GM19395 (cell line): Measurements from ENCODE around the gene PLIN4.

Experiments used
- ATAC-seq: cut with Tn5 transposase; IDR thresholded peaks from one replicate; pipeline ENCODE4 v1.9.1; 2021; ENCODE audit warnings: mild to moderate bottlenecking, moderate library complexity; ENCODE audit not compliant: unreplicated experiment

The PLIN4 gene

DNA sequence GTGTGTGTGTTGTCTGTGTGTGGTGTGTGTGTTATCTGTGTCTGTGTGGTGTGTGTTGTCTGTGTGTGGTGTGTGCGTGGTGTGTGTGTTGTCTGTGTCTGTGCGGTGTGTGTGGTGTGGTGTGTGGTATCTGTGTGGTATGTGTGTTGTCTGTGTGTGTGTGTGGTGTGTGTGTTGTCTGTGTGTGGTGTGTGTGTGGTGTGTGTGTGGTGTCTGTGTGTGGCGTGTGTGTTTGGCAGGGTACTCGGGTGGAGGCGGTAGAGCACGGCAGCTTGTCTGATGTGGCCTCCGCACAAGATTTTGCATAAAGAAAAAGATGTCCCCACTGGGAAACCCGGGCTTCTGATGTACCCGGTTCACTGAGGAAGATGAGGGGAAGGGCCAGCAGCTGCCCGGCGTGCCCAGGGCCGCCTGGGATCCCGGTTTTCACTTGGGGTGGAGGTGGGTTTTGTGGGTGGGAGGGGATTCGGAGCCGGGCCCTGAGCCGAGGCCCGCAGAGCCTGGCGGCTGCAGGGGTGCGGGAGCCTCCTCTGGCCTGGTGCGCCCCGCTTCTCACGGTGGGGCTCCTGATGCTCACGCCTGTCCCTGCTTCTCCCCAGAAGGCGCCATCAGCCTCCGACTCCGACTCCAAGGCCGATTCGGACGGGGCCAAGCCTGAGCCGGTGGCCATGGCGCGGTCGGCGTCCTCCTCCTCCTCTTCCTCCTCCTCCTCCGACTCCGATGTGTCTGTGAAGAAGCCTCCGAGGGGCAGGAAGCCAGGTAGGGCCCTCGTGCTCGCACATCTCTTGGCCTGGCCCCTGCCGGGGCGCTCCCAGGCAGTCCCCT lies 25.0 kb downstream of the PLIN4 start:
- ATAC-seq = no peak

DNA sequence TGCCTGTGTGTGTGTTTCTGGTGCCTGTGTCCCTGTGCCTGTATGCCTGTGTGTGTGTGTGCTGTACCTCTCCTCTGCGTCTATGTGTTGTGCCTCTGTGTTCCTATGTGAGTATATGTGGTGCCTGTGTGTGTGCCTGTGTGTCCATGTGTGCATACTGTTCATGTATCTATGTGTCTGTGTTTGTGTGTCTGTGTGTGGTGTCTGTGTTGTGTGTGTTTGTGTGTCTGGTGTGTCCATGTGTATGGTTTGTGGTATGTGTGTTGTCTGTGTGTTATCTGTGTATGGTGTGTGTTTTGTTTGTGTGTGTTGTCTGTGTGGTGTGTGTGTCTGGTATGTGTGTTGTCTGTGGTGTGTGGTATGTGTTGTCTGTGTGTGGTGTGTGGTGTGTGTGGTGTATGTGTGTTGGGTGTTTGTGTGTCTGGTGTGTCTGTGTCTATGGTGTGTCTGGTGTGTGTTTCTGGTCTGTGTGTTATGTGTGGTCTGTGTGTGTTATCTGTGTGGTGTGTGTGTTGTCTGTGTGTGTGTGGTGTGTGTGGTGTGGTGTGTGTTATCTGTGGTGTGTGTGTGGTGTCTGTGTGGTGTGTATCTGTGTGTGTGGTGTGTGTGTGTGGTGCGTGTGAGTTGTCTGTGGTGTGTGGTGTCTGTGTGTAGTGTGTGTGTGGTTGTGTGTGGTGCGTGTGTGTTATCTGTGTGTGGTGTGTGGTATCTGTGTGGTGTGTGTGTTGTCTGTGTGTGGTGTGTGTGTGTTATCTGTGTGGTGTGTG lies 25.8 kb downstream of the PLIN4 start:
- no peak for ATAC-seq

DNA sequence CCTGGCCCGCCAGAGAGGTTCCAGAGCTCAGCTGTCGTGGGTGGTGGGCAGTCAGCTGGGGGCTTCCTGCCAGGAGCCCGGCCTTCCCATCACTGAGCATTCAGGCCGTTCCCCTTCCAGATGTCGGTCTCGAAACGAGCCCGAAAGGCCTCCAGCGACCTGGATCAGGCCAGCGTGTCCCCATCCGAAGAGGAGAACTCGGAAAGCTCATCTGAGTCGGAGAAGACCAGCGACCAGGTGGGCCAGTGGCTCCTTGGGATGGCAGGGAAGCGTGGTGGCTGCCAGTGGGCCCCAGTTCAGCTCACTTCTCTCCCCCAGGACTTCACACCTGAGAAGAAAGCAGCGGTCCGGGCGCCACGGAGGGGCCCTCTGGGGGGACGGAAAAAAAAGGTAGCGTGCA lies 26.8 kb downstream of the PLIN4 start:
- ATAC-seq = no peak

DNA sequence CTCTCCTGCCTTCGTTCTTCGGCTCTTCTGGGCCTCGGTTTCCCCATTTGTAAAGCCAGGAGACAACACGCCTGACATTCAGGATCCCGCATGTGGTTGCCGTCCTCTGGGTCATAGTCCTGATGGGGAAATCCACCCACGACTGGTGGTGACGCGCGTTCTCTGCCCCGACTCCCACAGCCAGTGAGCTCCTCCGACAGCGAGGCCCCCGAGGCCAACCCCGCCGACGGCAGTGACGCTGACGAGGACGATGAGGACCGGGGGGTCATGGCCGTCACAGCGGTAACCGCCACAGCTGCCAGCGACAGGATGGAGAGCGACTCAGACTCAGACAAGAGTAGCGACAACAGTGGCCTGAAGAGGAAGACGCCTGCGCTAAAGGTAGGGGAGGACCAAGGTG lies 29.8 kb downstream of the PLIN4 start:
- no peak for ATAC-seq

DNA sequence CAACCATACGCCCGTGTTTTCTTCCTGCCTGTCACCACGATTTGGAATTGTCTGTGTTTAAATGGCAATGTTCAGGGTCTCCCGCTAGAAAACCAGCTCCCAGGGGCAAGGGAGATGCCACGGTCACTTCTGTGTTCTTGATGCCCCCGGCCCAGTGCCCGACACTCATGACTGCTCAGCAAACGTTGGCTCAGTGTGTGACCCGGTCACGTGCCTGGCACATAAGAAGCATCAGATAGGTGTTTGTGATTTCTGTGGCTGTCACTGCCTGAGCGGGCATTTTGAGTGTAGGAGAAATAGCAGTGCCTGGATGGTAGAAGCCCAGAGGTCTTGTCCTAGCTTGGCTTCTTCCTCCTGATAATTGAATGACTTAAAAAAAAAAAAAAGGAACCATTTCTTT lies 30.7 kb downstream of the PLIN4 start:
- ATAC-seq = no peak

DNA sequence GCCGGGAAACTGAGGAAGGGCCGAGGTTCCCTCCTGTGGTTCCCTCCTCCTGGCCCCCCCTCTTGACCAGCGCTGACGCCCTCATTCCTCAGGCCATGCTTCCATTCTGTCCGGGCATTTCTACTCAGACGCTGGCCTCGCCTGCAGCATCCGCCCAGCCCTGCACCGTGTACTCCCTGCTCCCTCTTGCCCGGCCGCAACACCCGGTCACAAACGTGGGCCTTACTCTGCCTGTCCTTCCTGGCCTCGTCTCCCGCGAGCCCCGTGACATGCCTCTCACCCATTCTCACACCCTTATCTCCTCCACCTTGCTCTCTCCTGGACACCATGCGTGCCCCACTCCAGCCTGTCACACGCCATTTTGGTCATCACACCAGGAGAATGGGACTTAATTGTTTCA lies 34.9 kb downstream of the PLIN4 start:
- no peak for ATAC-seq

DNA sequence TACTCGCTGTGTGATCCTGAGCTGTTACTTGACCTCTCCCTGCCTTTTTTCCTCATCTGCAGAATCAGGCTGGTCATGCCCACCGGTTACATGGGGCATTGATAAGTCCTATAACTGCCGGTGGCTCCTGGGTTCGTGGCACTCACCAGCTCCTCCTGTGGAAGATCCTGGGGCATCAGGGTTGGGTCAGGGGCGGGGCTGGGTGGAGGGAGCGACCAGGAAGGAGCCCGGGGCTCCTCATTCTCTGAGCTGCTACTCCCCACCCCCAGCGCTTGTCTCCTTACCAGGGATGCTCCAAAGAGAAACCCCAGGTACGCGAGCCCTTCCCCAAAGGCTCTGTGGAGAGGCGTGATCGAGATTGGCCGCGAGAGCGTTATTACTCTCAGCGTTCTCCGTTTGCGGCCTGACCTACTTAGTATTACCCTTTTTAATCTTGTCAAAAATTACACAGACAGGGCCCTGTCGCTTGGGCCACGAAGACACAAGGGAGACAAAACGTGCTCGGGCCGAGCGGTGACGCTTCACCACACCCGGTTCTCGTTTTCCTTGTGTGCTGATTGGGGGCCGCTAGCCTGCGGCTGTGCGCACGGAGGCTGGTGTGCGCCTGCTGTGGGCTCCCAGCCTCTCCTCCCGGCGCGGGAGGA lies 35.4 kb downstream of the PLIN4 start:
- ATAC-seq = no peak

DNA sequence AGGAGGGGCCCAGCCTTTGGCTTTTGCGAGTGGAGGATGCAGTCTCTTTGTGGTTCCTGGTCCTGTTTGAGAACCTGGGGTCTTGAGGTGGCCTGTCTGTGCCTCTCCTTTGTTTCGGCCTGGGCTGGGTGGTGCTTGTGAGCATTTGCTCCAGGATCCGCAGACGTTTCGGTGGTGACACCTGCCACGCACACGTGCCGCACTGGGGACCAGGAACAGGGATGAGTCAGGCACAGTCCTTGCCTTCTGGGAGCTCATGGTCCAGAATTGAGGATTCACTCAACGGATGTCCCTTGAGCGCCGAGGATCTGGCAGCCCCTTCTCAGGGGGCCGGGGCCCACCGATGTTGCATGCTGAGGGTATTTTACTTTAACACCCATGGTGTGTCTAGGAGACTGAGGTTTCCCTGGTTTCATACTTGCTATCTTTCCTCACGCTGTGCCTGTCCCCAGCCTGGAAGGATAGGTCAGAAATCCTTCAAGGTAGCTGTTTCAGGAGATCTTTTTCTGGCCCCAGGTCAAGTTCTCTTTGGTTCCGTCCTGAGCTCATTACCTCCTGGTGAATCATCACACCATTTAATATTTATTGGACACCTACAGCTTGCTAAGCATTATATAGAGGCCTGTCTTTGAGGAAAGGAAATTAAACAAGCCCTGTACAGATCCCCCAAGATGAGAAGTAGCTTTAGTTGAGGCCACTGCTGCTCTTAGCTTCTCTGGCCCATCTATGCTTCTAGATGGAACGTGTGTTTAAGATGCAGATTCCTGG lies 41.1 kb downstream of the PLIN4 start:
- ATAC-seq = no peak

DNA sequence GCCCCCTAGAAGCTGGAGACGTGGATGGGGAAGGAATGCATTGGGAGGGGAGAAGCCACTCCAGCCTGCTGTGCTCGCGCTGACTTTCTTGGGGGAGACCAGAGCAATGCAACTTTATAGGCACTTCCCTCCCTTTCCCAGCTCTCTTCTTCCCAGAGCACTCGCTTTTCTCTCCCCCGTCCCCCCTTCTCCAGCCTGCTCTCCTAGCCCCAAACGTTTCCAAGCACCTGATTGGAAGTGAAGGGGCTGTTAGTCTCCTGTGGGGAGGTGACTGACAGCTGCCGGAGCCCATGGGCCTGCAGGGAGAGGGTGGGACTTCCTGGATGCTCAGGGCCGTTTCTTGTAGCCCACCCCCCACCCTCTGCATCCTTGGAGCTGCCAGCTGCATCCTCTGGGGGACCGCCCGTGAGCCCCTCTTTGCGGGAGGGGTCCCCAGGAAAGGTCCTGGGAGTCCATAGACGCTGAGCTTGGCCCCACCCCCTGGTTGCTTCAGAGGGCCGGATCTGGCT lies 43.7 kb downstream of the PLIN4 start:
- ATAC-seq = no peak

DNA sequence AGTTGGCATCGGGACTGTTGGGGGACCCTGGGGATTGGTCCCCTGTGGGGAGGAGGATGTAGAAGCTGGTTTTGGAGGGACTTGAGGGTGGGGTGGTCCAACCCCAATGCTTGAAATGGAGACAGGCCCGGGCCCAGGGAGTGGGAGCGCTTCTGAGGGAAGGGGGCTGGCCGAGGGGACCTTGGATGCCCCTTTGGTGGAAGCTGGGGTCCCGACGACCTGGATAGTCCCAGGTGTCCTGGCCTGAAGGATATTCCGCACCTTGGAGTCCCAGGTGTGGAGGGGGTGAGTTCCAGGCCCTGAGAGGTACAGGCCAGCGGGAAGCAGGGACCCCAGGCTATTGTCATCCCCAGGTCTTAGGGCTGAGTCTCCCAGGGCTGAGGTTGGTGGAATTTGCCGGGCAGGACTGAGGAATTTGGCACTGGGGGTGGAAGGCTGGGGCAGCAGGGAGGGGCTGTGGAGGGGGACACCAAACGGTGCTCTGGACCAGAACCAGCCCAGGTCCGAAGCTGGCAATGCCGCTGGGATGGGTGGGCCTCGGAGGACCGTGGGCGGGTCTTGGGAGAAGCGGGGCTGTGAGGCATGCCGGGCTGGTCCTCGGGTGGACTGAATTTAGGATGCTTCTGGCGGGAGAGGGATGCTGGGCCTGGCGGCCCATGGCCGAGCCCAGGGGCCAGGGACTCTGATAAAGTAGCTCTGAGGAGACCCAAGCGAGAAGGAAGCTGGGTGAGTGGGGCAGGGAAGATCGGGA lies 44.3 kb downstream of the PLIN4 start:
- ATAC-seq = no peak

DNA sequence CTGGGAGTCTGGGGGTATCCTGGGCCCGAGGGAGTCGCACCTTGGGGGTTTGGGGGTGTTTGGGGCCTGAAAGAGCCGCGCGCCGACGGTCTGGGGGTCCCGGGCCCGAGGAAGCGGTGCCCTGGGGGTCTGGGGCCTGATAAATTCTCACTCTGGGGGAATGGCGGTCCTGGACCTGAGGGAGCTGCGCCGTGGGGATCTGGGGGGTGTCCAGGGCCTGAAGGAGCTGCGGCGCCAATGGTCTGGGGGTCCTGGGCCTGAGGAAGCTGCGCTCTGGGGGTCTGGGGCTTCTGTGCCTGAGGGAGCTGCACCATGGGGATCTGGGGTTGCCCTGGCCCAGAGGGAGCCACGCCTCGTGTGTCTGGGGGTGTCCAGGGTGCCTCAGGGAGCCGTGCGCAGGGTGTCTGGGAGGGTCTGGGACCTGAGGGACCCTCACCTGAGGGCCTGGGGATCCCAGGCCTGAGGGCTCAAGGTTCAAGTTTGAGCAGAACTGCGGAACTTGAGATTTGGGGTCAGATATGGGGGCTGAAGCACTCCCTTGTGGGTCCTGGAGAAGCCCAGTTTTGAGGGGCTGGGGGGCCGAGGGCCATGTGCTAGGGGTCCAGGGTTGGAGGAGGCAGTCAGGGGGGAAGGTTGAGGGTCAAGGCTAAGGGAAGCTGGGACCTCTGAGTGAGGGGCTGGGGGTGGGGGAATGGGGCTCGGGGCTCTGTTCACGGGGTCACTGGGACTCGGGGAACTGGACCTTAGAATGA lies 45.1 kb downstream of the PLIN4 start:
- no peak for ATAC-seq

DNA sequence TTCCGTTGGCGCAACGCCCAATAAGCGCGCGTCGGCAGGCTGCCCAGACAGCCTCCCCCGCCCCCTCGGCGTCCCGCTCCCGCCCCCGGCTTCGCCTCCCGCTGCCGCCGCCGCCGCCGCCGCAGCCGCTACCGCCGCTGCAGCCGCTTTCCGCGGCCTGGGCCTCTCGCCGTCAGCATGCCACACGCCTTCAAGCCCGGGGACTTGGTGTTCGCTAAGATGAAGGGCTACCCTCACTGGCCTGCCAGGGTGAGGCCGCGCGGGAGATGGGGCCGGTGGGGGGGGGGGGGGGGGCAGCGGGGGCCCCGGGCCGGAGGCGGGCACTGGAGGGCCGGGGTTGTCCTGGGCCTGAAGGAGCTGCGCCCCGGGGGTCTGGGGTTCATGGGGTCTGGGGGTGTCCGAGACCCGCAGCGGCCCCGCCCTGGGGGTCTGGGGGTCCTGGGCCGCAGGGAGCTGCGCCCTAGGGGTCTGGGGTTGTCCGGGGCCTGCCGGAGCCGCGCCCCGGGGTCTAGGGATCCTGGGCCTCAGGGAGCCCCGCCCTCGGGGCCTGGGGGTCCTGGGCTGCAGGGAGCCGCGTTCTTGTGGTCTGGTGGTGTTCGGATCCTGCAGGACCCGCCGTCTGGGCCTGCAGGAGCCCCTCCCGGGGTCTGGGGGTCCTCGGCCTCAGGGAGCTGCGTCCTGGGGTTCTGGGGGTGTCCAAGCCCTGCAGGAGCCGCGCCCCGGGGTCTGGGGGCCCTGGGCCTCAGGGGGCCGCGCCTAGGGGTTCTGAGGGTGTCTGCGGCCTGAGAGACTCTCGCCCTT lies 45.9 kb downstream of the PLIN4 start, which contains the start of gene HDGFL2:
TSS of gene HDGFL2 (plus strand) at position 124 of the 801 bp plus-strand sequence. CDS start at position 178, 54 bp downstream.
- ATAC-seq = no peak

DNA sequence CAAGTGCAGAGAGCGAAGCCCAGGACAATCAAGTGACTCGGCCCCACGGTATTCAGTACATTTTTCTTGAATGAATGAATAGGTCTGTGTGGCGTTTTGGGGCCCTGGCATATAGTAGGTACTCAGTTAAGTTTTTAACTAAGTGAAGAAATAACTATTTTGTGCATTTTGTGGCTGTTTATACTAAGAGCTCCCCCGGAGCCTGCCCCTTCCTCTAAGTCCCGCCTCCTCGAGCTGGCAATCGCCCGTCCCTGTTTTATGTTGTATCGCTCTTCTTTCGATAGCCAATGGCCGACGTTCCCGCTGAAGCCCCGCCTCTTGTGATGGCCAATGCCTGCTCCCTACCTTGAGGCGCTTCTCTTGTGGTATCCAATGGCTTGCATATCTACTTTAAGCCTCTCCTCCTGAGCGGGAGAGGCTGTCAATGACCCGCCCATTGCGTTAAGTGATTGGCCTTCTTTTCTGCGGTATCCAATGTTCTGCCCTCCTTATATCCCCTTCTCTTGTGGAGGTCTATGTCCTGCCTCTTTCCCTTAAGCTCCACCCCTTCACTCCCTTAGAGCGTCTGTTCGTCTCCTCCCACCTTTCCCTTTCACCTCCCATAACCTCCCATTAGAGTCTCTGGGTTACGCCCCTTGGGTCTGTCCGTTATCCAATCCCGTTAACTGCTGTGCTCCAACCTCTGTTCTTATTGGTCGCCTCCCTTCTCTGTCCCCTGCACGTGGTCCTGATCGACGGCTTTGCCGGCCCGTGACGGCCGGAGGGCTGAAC lies 46.7 kb downstream of the PLIN4 start:
- ATAC-seq = peak; percentile 87

DNA sequence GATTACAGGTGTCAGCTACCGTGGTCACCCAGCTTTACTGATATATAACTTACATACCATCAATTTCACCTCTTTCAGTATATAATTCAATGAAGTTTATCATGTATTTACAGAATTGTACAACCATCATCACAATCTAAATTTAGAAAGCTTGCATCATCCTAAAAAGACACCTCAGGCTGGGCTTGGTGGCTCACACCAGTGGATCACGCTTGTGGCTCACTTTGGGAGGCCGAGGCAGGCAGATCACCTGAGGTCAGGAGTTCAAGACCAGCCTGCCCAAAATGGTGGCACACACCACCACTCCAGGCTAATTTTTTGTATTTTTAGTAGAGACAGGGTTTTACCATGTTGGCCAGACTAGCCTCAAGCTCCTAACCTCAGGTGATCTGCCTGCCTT lies 50.5 kb downstream of the PLIN4 start:
- no peak for ATAC-seq

DNA sequence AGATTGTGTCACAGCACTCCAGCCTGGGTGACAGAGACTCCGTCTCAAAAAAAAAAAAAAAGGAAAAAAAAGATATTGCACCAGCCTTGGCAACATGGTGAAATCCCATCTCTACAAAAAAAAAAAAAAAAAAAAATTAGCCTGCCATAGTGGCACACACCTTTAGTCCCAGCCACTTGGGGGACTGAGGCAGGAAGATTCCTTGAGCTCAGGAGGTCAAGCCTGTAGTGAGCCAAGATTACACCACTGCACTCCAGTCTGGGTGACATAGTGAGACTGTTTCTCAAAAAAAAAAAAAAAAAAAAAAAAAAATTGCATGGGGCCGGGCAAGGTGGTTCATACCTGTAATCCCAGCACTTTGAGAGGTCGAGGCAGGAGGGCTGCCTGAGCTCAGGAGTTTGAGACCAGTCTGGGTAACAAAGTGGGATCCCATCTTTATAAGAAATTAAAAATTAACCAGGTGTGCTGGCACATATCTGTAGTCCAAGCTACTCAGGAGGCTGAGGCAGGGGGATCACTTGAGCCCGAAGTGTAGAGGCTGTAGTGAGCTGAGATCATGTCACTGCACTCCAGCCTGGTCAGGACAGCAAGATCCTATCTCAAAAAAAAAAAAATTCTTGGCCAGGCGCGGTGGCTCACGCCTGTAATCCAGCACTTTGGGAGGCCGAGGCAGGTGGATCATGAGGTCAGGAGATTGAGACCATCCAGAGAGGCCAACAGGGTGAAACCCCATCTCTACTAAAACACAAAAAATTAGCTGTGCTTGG lies 53.3 kb downstream of the PLIN4 start:
- no peak for ATAC-seq

DNA sequence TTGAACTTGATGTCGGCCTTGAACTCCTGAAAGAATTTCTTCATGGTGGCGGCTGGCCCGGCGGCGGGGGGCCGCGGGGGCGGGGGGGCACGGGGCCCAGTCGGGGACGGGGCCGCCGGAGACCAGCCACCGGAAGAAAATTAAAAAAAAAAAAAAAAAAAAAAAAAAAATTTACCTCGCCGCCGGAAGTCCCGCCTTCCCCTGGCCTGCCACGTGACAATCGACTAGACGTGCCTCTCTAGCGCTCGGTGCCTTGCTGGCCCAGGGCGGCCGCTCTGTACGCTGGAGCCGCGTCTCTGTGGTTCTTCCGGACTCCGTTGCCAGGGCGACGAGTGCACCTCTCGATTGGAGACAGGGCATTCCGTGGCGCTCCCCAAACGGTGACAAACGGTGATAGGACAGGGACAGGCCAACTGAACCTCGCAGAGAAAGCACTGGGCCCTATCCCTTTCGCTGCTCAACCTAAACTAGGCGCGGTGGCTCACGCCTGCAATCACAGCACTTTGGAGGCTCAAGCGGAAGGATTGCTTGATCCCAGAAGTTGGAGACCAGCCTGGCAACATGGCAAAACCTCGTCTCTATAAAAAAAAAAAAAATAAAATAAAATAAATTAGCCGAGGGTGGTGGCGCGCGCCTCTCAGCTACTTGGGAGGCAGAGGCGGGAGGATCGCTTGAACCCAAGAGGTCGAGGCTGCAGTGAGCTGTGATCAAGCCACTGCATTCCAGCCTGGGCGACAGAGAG lies 60.5 kb downstream of the PLIN4 start, which contains the start of gene UBXN6:
TSS of gene UBXN6 (minus strand) at position 141 of the 742 bp plus-strand sequence. CDS start at position 44, 97 bp downstream.
- ATAC-seq = peak; percentile 84
